GM23338 (cell line): ENCODE measurements around the gene ZNF516. TPM values are rescaled to one million over a fixed set of nuclear protein-coding genes. Genes with fewer than 3 reads are reported as not detected.
A peak's percentile ranks its signal among the peaks of the same experiment; 100 is the strongest.

Experiments
- ATAC-seq: fragments of 200-7000 bp; cut with Tn5 transposase; 3 replicates; pipeline ENCODE4 v1.9.1; 2020
- DNase-seq: peaks from one replicate; pipeline ENCODE4 v3.0.0-alpha.2; 2015; ENCODE audit warnings: low spot score
- H2AFZ ChIP-seq: fragments of 200-600 bp; sonication (generic); 2 replicates; pipeline ENCODE4 v1.8.0; 2016; ENCODE audit warnings: antibody characterized with exemption, mild to moderate bottlenecking, moderate library complexity
- H3F3A ChIP-seq: fragments of 200-600 bp; sonication (generic); replicated peaks from 2 replicates; pipeline ENCODE4 v1.8.0; 2017; ENCODE audit warnings: antibody characterized with exemption, mixed run types, low read depth
- H3K27ac ChIP-seq: fragments of 200-600 bp; sonication (generic); 2 replicates; pipeline ENCODE4 v1.6.1; 2016; ENCODE audit warnings: low read depth
- H3K27me3 ChIP-seq: fragments of 200-600 bp; sonication (generic); 2 replicates; pipeline ENCODE4 v1.8.0; 2016; ENCODE audit warnings: mild to moderate bottlenecking, mixed run types, moderate library complexity; ENCODE audit not compliant: insufficient read depth
- H3K36me3 ChIP-seq: fragments of 200-600 bp; sonication (generic); 2 replicates; pipeline ENCODE4 v1.8.0; 2016; ENCODE audit warnings: mild to moderate bottlenecking; ENCODE audit not compliant: insufficient read depth
- H3K4me1 ChIP-seq: fragments of 200-600 bp; sonication (generic); 2 replicates; pipeline ENCODE4 v1.8.0; 2016; ENCODE audit warnings: mild to moderate bottlenecking, moderate library complexity; ENCODE audit not compliant: insufficient read depth
- H3K4me2 ChIP-seq: fragments of 200-600 bp; sonication (generic); 2 replicates; pipeline ENCODE4 v1.7.1; 2017; ENCODE audit warnings: mixed run types
- H3K4me3 ChIP-seq: fragments of 200-600 bp; sonication (generic); 2 replicates; pipeline ENCODE4 v1.6.1; 2016; ENCODE audit warnings: mixed run types
- H3K79me2 ChIP-seq: fragments of 200-600 bp; sonication (generic); replicated peaks from 2 replicates; pipeline ENCODE4 v1.8.0; 2017; ENCODE audit warnings: mild to moderate bottlenecking; ENCODE audit not compliant: insufficient read depth
- H3K9me2 ChIP-seq: fragments of 200-600 bp; sonication (generic); 2 replicates; pipeline ENCODE4 v1.8.0; 2017; ENCODE audit not compliant: insufficient read depth
- H4K20me1 ChIP-seq: fragments of 200-600 bp; sonication (generic); replicated peaks from 2 replicates; pipeline ENCODE4 v1.8.0; 2017; ENCODE audit warnings: mild to moderate bottlenecking; ENCODE audit not compliant: insufficient read depth
- H3K27ac Mint-ChIP-seq: 2 replicates; pipeline ENCODE4 v1.8.0; 2020; ENCODE audit warnings: inconsistent platforms, mild to moderate bottlenecking, moderate library complexity, mixed read lengths
- H3K27me3 Mint-ChIP-seq: 3 replicates; pipeline ENCODE4 v1.8.0; 2022; ENCODE audit warnings: low read depth, mild to moderate bottlenecking, moderate library complexity, mixed read lengths, inconsistent platforms; ENCODE audit not compliant: insufficient read depth, poor library complexity
- H3K36me3 Mint-ChIP-seq: 3 replicates; pipeline ENCODE4 v1.8.0; 2021; ENCODE audit warnings: low read depth, mild to moderate bottlenecking, inconsistent platforms, moderate library complexity, mixed read lengths
- H3K4me1 Mint-ChIP-seq: 3 replicates; pipeline ENCODE4 v1.8.0; 2020; ENCODE audit warnings: mild to moderate bottlenecking, inconsistent platforms, mixed read lengths
- H3K4me3 Mint-ChIP-seq: 3 replicates; pipeline ENCODE4 v1.8.0; 2021; ENCODE audit warnings: moderate library complexity, mild to moderate bottlenecking, inconsistent platforms, mixed read lengths
- H3K9me3 Mint-ChIP-seq: 3 replicates; pipeline ENCODE4 v1.8.0; 2020; ENCODE audit warnings: moderate library complexity, mild to moderate bottlenecking, inconsistent platforms, mixed read lengths
- EZH2 ChIP-seq: fragments of 200-600 bp; sonication (generic); IDR thresholded peaks from one replicate; pipeline ENCODE4 v1.8.0; 2017; ENCODE audit warnings: antibody characterized with exemption, mild to moderate bottlenecking, low read depth; ENCODE audit not compliant: unreplicated experiment
- JUNB ChIP-seq: IDR thresholded peaks from one replicate; pipeline ENCODE4 v1.6.1; 2016; ENCODE audit warnings: antibody characterized with exemption; ENCODE audit not compliant: unreplicated experiment
- polyA plus RNA-seq: library from polyadenylated mRNA; unstranded; fragments of >200 nt; fragmentation: Nextera tagmentation; extraction: Ambion mirVana; gene quantifications from 2 replicates; pipeline ENCODE4 v1.2.1, GENCODE V29; 2016
- total RNA-seq: library from RNA; depleted of rRNA; stranded (reverse); fragments of >200 nt; shearing (Covaris generic); gene quantifications from 2 replicates; pipeline ENCODE4 v1.2.3, GENCODE V29; 2014
- TF ChIP-seq, protein P1 (sequence below), 2 experiments: fragments of 200-600 bp in 1 of 2; sonication (generic) in 1 of 2; conservative IDR thresholded peaks; 2 replicates each; pipeline versions ENCODE4 v1.5.1 to v1.6.1; 2016 to 2017; ENCODE audit warnings: antibody characterized with exemption in 2 of 2, low read depth in 2 of 2, mild to moderate bottlenecking in 2 of 2, moderate library complexity in 1 of 2
- TF ChIP-seq, protein P2 (sequence below): fragments of 250-450 bp; sonication (Bioruptor Pico); IDR thresholded peaks from 2 replicates; pipeline ENCODE4 v1.5.0; 2020; ENCODE audit warnings: mild to moderate bottlenecking, moderate library complexity
- TF ChIP-seq, protein P3 (sequence below): IDR thresholded peaks from one replicate; pipeline ENCODE4 v1.6.1; 2018; ENCODE audit warnings: antibody characterized with exemption; ENCODE audit not compliant: unreplicated experiment

The ZNF516 gene
- total and polyA plus RNA-seq, 2 experiments from 2014 or later = 11.9 to 24.2 TPM

DNA sequence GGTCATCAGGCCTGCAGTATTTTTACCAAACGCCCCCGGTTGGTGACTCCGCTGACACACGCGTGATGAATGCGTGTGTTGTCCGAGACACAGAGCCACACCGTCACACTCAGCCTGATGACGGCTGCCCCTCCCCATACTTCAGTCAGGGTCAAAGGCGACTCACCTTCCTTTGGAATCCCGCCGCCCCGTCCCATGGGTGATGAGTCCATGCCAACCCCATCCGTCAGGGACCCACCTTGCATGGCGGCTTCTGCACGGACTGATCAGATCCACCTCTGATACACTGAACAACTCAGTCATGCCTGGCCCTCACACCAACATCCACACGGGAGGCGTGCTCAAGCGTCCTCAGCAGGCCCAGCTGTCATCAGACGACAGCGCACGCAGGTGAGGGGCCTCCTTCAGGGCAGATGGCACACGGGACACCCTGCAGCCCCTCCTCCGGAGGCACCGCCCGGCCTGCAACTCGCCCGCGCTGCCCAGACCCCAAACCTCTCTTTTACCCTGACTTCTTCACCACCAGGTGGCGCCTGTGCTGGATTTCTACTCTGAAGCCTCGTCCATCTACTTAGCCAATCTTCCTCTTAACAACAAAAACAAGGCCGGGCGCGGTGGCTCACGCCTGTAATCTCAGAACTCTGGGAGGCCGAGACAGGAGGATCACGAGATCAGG is 89.2 kb downstream of the ZNF516 start:
- Mint-ChIP-seq H3K4me1 (no peaks in the 10 kb centered on the region; the same call in 2 of the 3 replicates), H3K9me3 (0 out of 3 replicates have a peak, but pooled peaks cover 3% of the 10 kb centered on the region), H3K27me3 (peaks cover 8% of the 10 kb centered on the region), H3K27ac (no peak overlapping the region), H3K36me3 (peaks cover 9% of the 10 kb centered on the region; the same call in 2 of the 3 replicates), H3K4me3 (no peak overlapping the region)
- ATAC-seq (peak; percentile 95), DNase-seq (peak; percentile 81)
- H3F3A ChIP-seq = no peaks in the 10 kb centered on the region
- H3K27ac ChIP-seq = no peak overlapping the region
- peaks cover 1% of the 10 kb centered on the region; the same call in 1 of the 2 replicates for H4K20me1 ChIP-seq
- H3K4me2 ChIP-seq = no peak overlapping the region
- no peaks in the 10 kb centered on the region for H3K4me1 ChIP-seq
- H3K36me3 ChIP-seq = no peaks in the 10 kb centered on the region
- H3K4me3 ChIP-seq = no peak overlapping the region
- no peaks in the 10 kb centered on the region for H3K27me3 ChIP-seq
- TF ChIP-seq EZH2 = no peak
- TF ChIP-seq, protein P1, sequence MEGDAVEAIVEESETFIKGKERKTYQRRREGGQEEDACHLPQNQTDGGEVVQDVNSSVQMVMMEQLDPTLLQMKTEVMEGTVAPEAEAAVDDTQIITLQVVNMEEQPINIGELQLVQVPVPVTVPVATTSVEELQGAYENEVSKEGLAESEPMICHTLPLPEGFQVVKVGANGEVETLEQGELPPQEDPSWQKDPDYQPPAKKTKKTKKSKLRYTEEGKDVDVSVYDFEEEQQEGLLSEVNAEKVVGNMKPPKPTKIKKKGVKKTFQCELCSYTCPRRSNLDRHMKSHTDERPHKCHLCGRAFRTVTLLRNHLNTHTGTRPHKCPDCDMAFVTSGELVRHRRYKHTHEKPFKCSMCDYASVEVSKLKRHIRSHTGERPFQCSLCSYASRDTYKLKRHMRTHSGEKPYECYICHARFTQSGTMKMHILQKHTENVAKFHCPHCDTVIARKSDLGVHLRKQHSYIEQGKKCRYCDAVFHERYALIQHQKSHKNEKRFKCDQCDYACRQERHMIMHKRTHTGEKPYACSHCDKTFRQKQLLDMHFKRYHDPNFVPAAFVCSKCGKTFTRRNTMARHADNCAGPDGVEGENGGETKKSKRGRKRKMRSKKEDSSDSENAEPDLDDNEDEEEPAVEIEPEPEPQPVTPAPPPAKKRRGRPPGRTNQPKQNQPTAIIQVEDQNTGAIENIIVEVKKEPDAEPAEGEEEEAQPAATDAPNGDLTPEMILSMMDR (conservative IDR thresholded peaks at IDR 0.05; ENCODE audit: low read depth in 2 of 2) = peak; percentile 61 to 76
- H3K9me2 ChIP-seq = no peaks in the 10 kb centered on the region
- H2AFZ ChIP-seq = no peak overlapping the region
- H3K79me2 ChIP-seq = no peaks in the 10 kb centered on the region

DNA sequence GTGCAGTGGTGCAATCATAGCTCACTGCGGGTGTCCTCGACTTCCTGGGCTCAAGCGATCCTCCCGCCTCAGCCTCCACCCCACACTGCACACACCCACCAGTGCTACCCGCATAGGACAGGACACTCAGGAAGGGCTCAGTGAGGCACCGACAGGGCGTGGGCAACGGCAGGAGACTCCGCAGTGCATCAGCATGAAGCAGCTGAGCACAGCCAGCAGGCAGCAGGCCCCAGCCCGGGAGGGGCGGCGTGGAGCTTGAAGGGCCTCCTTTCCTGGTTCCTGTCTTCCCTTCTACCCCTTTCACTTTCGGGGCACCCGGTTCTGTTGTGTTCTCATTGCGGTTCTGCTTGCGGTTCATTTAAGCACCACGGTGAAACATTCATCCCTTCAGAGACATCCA is 89.8 kb downstream of the ZNF516 start:
- H4K20me1 ChIP-seq = no peaks in the 10 kb centered on the region; the same call in 1 of the 2 replicates
- H3K9me3 Mint-ChIP-seq = 0 out of 3 replicates have a peak, but pooled peaks cover 3% of the 10 kb centered on the region
- H3K79me2 ChIP-seq = no peaks in the 10 kb centered on the region
- TF ChIP-seq, protein P1 (conservative IDR thresholded peaks at IDR 0.05; ENCODE audit: low read depth in 2 of 2) = no peak
- TF ChIP-seq JUNB = no peak
- TF ChIP-seq, protein P2, sequence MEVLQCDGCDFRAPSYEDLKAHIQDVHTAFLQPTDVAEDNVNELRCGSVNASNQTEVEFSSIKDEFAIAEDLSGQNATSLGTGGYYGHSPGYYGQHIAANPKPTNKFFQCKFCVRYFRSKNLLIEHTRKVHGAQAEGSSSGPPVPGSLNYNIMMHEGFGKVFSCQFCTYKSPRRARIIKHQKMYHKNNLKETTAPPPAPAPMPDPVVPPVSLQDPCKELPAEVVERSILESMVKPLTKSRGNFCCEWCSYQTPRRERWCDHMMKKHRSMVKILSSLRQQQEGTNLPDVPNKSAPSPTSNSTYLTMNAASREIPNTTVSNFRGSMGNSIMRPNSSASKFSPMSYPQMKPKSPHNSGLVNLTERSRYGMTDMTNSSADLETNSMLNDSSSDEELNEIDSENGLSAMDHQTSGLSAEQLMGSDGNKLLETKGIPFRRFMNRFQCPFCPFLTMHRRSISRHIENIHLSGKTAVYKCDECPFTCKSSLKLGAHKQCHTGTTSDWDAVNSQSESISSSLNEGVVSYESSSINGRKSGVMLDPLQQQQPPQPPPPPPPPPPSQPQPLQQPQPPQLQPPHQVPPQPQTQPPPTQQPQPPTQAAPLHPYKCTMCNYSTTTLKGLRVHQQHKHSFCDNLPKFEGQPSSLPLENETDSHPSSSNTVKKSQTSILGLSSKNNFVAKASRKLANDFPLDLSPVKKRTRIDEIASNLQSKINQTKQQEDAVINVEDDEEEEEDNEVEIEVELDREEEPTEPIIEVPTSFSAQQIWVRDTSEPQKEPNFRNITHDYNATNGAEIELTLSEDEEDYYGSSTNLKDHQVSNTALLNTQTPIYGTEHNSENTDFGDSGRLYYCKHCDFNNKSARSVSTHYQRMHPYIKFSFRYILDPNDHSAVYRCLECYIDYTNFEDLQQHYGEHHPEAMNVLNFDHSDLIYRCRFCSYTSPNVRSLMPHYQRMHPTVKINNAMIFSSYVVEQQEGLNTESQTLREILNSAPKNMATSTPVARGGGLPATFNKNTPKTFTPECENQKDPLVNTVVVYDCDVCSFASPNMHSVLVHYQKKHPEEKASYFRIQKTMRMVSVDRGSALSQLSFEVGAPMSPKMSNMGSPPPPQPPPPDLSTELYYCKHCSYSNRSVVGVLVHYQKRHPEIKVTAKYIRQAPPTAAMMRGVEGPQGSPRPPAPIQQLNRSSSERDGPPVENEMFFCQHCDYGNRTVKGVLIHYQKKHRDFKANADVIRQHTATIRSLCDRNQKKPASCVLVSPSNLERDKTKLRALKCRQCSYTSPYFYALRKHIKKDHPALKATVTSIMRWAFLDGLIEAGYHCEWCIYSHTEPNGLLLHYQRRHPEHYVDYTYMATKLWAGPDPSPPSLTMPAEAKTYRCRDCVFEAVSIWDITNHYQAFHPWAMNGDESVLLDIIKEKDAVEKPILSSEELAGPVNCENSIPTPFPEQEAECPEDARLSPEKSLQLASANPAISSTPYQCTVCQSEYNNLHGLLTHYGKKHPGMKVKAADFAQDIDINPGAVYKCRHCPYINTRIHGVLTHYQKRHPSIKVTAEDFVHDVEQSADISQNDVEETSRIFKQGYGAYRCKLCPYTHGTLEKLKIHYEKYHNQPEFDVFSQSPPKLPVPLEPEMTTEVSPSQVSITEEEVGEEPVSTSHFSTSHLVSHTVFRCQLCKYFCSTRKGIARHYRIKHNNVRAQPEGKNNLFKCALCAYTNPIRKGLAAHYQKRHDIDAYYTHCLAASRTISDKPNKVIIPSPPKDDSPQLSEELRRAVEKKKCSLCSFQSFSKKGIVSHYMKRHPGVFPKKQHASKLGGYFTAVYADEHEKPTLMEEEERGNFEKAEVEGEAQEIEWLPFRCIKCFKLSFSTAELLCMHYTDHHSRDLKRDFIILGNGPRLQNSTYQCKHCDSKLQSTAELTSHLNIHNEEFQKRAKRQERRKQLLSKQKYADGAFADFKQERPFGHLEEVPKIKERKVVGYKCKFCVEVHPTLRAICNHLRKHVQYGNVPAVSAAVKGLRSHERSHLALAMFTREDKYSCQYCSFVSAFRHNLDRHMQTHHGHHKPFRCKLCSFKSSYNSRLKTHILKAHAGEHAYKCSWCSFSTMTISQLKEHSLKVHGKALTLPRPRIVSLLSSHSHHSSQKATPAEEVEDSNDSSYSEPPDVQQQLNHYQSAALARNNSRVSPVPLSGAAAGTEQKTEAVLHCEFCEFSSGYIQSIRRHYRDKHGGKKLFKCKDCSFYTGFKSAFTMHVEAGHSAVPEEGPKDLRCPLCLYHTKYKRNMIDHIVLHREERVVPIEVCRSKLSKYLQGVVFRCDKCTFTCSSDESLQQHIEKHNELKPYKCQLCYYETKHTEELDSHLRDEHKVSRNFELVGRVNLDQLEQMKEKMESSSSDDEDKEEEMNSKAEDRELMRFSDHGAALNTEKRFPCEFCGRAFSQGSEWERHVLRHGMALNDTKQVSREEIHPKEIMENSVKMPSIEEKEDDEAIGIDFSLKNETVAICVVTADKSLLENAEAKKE = no peak
- TF ChIP-seq, protein P3, sequence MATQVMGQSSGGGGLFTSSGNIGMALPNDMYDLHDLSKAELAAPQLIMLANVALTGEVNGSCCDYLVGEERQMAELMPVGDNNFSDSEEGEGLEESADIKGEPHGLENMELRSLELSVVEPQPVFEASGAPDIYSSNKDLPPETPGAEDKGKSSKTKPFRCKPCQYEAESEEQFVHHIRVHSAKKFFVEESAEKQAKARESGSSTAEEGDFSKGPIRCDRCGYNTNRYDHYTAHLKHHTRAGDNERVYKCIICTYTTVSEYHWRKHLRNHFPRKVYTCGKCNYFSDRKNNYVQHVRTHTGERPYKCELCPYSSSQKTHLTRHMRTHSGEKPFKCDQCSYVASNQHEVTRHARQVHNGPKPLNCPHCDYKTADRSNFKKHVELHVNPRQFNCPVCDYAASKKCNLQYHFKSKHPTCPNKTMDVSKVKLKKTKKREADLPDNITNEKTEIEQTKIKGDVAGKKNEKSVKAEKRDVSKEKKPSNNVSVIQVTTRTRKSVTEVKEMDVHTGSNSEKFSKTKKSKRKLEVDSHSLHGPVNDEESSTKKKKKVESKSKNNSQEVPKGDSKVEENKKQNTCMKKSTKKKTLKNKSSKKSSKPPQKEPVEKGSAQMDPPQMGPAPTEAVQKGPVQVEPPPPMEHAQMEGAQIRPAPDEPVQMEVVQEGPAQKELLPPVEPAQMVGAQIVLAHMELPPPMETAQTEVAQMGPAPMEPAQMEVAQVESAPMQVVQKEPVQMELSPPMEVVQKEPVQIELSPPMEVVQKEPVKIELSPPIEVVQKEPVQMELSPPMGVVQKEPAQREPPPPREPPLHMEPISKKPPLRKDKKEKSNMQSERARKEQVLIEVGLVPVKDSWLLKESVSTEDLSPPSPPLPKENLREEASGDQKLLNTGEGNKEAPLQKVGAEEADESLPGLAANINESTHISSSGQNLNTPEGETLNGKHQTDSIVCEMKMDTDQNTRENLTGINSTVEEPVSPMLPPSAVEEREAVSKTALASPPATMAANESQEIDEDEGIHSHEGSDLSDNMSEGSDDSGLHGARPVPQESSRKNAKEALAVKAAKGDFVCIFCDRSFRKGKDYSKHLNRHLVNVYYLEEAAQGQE = no peak

More for the DNA sequence above, 89.8 kb downstream of the ZNF516 start:
- Mint-ChIP-seq H3K4me1 (no peaks in the 10 kb centered on the region; the same call in 2 of the 3 replicates), H3K4me3 (no peak overlapping the region), H3K36me3 (peaks cover 9% of the 10 kb centered on the region; the same call in 2 of the 3 replicates), H3K27me3 (peaks cover 8% of the 10 kb centered on the region), H3K27ac (no peak overlapping the region)
- no peaks in the 10 kb centered on the region for H3K27me3 ChIP-seq
- H3K36me3 ChIP-seq = no peaks in the 10 kb centered on the region
- H2AFZ ChIP-seq = no peak overlapping the region
- no peaks in the 10 kb centered on the region for H3F3A ChIP-seq
- H3K4me1 ChIP-seq = no peaks in the 10 kb centered on the region
- DNase-seq (no peak), ATAC-seq (no peak)
- no peak overlapping the region for H3K4me2 ChIP-seq
- no peak overlapping the region for H3K4me3 ChIP-seq
- H3K9me2 ChIP-seq = no peaks in the 10 kb centered on the region
- H3K27ac ChIP-seq = no peak overlapping the region
